HG03095 (cell line): ENCODE measurements around the gene C22orf42.
"Not testable (repeated sequence)": the region's sequence is repeated elsewhere in the genome, so short reads cannot be mapped to it uniquely, and the experiment has no call there.

ENCODE experiments used
- ATAC-seq: cut with Tn5 transposase; IDR thresholded peaks from one replicate; pipeline ENCODE4 v1.9.1; 2021; ENCODE audit warnings: moderate library complexity; ENCODE audit not compliant: unreplicated experiment

C22orf42 gene

DNA sequence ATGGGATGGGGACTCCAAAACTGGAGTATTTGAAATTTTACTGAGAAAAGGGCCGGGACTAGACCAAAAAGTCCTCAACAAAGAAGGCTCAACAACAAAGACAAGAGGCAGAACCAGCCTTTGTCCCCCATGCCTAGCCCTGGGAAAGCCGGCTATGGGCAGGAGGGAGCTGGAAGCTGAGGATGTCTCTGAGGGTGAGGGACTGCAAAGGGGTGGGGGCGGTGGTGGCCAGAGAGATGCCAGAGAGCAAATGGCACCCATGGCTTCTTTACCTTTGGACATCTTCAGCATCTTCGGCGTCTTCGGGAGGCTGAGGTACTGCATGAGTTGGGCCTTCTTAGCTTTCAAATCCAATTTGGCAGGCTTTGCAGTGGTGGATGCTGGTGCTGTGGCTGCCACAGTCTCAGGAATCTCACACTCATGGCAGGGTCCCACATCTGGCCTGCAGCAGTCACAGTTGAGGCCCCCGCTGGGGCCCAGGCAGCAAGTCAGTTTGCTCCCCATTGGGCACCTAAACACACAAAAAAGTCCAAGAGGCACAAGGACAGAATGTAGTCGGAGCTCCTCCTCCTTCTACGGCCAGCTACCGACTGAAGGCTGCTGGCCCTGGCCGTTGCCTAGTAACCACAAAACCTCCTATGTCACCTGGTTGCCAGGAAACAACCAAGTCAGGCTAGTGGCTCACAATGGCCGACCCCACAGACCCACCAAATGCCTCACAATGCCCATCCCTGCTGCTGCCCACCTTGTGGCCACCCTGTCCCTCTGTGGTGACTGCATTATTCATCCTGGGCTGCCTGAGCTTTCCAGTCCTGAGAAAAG is at the start of gene C22orf42:
Gene C22orf42 (minus strand): TSS at position 592 of the 822 bp plus-strand sequence. CDS start 88 bp downstream, at position 504.
- ATAC-seq = no peak

DNA sequence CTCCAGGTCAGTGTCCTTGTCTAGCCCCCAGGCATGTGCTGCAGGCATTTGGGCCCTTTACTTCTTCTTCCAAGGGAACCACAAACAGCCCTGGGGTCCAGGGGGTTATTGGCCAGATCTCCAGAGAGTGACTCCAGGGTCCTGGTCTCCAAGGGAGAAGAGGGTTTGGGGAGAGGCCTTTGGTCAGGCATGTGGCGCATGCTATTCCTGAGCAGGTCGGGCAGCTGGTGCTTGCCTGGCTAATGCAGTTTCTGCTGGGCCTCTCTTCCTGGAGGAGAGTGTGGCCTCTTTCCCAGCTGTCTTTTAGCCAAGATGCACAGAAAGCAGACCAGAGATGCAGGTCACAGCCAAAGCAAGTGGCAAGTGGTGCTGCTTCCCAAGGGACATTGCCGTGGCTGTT is 49.6 kb upstream of the C22orf42 start:
- no peak for ATAC-seq

DNA sequence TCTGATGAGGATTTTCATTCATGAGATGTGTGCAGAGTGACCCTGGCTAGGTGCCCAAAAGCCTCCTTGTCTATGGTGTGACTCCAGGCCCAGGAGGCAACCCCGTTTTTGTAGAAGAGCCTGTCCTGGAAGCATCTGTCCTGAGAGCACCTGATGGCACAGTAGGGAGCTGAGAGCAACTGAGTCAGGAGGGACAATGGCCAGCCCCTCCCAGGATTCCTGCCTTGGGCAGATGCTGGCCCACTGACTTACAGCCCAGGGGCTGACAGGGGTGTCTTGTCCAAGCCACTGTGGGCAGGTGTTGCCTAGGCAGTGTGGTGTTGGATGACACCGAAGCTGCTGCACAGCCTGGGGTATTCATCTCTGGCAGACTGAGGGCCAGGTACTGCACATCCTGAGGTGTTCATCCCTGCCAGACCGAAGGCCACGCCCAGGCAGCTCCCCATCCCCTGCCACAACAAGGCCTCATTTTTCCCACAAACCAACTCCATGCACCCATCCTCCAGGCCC is 48.9 kb upstream of the C22orf42 start:
- ATAC-seq = no peak

- no peak for ATAC-seq
Measured at GRCh38 chr22:32206774-32207758, 48.0 kb upstream of the C22orf42 start.

- no peak for ATAC-seq
Measured at GRCh38 chr22:32205974-32206773, 47.1 kb upstream of the C22orf42 start.

DNA sequence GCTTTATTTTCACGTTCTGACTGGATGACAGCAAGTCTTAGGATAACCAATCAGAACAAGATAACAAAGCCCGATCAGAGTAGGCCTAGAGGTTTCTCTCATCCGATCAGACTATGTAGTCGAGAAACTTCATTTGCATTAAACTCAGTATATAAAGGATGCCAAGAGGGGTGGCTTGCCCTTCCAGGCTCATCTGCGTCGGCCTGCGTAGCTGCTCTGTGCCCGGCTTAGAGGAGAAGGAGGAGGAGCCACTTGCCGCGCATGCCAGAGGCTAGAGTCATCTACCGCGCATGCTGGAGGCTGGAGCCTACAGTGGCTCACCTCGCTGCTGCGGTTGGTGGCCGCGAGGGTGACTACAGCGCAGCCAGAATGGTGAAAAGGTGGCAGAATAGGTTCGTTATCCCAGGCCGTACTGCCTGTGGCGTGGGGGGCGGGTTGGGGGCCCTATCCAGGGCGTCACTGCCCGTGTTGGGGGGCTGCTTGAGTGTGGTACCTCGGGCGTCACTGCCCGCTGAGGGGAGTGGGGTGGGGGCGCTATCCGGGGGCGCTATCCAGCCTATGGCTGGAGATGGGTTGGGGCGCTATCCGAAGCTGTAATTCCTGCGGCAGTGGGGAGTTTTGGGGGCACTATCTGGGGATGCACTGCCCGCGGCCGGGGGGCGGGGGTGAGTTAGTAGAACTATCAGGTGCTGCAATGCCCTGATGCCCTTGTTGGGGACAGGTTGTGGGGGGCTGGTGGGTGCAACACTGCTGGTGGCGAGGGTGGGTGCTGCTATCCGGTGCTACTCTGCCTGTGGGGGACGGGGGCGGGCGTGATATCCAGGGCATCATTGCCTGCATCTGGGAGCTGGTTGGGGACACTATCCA is 46.0 kb upstream of the C22orf42 start, which contains the start of gene RFPL2:
Gene RFPL2 (minus strand): TSS at position 218 of the 867 bp plus-strand sequence. CDS start 2,622 bp downstream, outside the sequence.
- no peak for ATAC-seq

DNA sequence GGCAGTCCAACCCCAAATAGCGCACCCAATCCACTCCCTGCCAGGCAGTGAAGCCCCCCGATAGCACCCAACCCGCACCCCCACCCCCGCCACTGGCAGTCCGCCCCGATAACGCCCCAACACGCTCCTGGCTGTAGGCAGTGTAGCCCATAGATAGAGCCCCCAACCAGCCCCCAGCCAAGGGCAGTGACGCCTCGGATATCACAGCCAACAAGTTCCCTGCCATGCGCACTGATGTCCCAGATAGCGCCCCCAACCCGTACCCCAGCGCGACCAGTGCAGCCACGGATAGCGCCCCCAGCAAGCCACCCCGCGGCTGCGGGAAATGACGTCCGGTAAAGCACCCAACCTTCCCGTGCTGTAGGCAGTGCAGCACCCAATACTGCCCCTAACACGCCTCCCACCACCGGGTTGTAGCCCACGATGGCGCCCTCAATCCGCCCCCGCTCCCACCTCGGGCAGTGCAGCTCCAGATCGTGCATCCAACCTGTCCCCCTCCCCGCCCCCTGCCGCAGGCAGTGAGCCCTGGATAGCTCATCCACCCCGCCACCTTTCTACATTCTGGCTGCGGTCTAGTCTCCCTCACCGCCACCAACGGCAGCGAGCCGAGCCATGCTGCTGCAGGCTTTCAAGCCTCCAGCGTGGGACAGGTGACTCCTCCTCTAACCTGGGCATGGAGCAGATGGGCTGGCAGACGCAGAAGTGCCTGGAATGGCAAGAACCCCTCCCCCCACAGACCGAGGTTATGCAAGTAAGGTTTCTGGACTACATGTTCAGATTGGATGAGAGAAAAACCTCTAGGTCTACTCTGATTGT is 45.1 kb upstream of the C22orf42 start:
- no peak for ATAC-seq

GRCh38 chr22:32203181-32204039 is 44.3 kb upstream of the C22orf42 start:
- no peak for ATAC-seq

- no peak for ATAC-seq
Measured at GRCh38 chr22:32202539-32203180, 43.6 kb upstream of the C22orf42 start.

DNA sequence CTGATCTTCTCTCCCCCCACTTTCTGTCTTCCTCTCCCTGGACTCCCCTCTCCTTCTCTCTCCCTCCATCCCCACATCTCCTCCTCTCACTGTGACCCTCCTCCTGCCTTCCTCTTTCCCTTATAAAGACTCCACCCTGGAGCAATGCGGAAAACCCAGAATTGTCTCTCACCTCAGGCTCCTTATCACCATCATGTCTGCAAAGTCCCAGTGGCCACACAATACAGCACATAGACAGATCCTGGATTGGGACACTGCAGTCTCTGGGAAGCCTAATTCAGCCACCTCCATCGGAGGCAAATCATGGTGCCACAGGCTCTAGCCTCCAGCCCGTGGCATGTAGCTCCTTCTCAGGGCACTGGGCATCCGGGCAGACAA is 43.0 kb upstream of the C22orf42 start:
- ATAC-seq = no peak

DNA sequence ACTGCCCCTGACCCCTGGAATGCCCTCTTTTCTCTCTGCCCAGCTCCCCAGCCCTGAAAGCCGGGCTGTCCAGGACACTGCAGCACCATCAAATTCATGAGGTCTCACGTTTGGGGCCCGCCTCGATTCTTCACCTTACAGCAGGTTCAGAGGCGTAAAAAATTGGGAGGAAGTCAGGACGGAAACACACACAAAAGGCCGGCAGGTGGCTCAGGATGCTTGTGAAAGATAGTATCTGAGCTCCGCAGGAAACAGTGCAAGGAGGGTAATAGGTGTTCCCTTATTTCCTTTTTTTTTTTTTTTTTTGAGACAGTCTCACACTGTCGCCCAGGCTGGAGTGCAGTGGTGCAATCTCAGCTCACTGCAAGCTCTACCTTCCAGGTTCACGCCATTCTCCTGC is 41.6 kb upstream of the C22orf42 start:
- no peak for ATAC-seq

DNA sequence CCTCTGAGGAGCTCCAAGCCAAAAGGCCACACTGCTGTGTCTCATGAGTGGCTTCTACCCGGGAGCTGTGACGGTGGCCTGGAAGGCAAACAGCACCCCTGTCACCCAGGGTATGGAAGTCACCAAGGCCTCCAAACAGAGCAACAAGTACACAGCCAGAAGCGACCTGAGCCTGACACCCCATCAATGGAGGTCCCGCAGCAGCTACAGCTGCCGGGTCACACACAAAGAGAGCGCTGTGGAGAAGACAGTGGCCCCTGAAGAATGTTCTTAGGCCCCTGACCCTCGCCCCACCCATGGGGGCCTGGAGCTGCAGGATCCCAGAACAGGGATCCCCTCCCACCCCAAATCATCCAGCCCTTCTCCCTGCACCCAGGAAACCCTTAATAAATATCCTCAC is 40.9 kb upstream of the C22orf42 start:
- ATAC-seq = no peak

GRCh38 chr22:32199341-32199740 is 40.2 kb upstream of the C22orf42 start:
- ATAC-seq = no peak

- not testable (repeated sequence) for ATAC-seq
Measured at GRCh38 chr22:32197553-32198226, 38.6 kb upstream of the C22orf42 start.

DNA sequence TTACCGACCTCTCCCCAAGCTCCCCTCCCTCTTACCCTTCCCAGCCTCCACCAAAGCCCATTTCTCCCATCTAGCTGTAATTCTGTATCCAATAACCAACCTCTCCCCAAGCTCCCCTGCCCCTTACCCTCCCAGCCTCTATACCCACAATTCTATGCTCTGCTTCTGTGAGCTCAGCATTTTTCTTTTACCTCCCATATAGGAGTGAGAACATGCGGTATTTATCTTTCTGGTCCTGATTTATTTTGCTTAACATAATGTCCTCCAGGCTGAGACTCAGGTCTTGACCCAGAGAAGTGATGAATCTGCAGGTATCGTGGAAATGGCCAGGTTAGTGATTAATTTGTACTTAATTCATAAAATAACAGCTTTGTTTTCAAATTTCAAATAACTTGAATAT is 36.8 kb upstream of the C22orf42 start:
- not testable (repeated sequence) for ATAC-seq

DNA sequence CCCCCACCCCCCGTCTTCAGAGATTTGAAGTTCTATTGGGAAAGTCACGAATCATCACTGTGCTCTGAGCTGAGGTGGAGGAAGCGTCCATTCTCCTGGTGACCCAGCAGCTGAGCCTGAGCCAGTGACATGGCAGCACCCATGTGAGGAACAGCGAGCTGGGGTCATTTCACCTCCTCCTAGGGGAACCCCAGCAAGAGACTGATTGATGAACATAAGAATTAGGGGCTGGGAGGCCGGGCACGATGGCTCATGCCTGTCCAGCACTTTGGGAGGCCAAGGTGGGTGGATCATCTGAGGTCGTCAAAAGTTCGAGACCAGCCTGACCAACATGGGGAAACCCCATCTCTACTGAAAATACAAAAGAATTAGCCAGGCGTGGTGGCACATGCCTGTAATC is 34.2 kb upstream of the C22orf42 start:
- ATAC-seq = not testable (repeated sequence)

GRCh38 chr22:32191021-32191420 is 31.9 kb upstream of the C22orf42 start:
- not testable (repeated sequence) for ATAC-seq
